Activated CD4-positive, alpha-beta T cell treated with anti-CD3 and anti-CD28 coated beads for 48 hours (primary cell): Measurements from ENCODE around the gene SAMHD1.
"Not testable (repeated sequence)": the region's sequence is repeated elsewhere in the genome, so short reads cannot be mapped to it uniquely, and the experiment has no call there.

ENCODE experiments used
- DNase-seq: peaks from one replicate; pipeline ENCODE4 v3.0.0-alpha.2; 2020

The SAMHD1 gene

GRCh38 chr20:36951979-36952738 lies 651 bp upstream of the SAMHD1 start:
- DNase-seq = no peak

- DNase-seq = no peak
These were observed 902 bp downstream of the SAMHD1 start for GRCh38 chr20:36950414-36951197.

- peak; percentile 32 for DNase-seq
These were observed 10.1 kb downstream of the SAMHD1 start for GRCh38 chr20:36941401-36941835.

- no peak for DNase-seq
These were observed 14.1 kb downstream of the SAMHD1 start for GRCh38 chr20:36937402-36937770.

- not testable (repeated sequence) for DNase-seq
These were observed 14.6 kb downstream of the SAMHD1 start for GRCh38 chr20:36936761-36937401.

GRCh38 chr20:36936341-36936740 lies 15.2 kb downstream of the SAMHD1 start:
- no peak for DNase-seq

- DNase-seq = not testable (repeated sequence)
These were observed 17.9 kb downstream of the SAMHD1 start for GRCh38 chr20:36933571-36933970.

- no peak for DNase-seq
These were observed 18.8 kb downstream of the SAMHD1 start for GRCh38 chr20:36932476-36933426.

GRCh38 chr20:36932067-36932466 lies 19.4 kb downstream of the SAMHD1 start:
- DNase-seq = not testable (repeated sequence)

- DNase-seq = no peak
These were observed 21.8 kb downstream of the SAMHD1 start for GRCh38 chr20:36929691-36930090.

- no peak for DNase-seq
These were observed 22.2 kb downstream of the SAMHD1 start for GRCh38 chr20:36929290-36929689.

GRCh38 chr20:36927704-36928103 lies 23.8 kb downstream of the SAMHD1 start:
- DNase-seq = no peak

- no peak for DNase-seq
These were observed 24.8 kb downstream of the SAMHD1 start for GRCh38 chr20:36926653-36927200.

GRCh38 chr20:36925234-36925633 lies 26.3 kb downstream of the SAMHD1 start:
- DNase-seq = no peak

GRCh38 chr20:36924167-36925045 lies 27.1 kb downstream of the SAMHD1 start:
- DNase-seq = no peak

GRCh38 chr20:36920334-36920730 lies 31.2 kb downstream of the SAMHD1 start:
- no peak for DNase-seq

- DNase-seq = peak; percentile 20
These were observed 31.7 kb downstream of the SAMHD1 start for GRCh38 chr20:36919715-36920333.

- peak; percentile 25 for DNase-seq
These were observed 33.6 kb downstream of the SAMHD1 start for GRCh38 chr20:36917943-36918342.

- DNase-seq = no peak
These were observed 34.3 kb downstream of the SAMHD1 start for GRCh38 chr20:36917240-36917639.

- DNase-seq = no peak
These were observed 35.3 kb downstream of the SAMHD1 start for GRCh38 chr20:36916199-36916598.

- no peak for DNase-seq
These were observed 42.9 kb downstream of the SAMHD1 start for GRCh38 chr20:36908603-36909002.
